Measurements from ENCODE around the gene CDCA7L. TPM values are rescaled to one million over a fixed set of nuclear protein-coding genes. Genes with fewer than 3 reads are reported as not detected.

CDCA7L gene
- total and polyA plus RNA-seq, 2 experiments from 2014 or later, result 26.8 to 61.1 TPM

DNA sequence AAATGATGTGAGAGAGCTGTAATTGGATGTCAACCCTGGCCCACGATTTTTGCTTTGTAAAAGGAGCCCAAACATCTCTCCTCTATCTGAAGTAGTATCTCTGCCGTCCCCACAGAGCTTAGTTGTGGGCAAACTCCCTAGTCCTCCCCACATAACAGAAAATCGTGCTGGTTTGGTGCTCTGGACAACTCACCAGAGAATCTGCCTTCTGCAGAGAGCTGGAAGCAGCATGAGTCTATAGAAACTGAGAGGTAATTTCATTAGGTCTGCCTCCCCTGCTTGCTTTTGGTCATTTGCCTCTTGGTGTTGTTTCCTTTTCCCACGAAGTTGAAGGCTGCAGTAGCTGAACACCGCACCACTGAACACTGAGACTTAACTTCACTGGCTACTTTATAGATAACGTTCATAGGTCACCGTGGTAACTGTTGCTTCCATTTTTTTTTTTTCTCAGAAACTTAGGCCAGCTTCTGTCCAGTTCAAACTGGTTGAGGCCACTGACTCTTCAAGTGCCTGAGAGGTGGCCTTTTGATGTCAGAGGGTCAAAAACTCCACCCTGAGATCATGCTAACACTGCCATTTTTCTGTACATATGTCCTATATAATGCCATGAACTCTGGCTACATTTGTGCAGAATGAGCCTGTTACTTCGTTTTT is 3.3 kb upstream of the CDCA7L start:
- TF ChIP-seq, protein P1, sequence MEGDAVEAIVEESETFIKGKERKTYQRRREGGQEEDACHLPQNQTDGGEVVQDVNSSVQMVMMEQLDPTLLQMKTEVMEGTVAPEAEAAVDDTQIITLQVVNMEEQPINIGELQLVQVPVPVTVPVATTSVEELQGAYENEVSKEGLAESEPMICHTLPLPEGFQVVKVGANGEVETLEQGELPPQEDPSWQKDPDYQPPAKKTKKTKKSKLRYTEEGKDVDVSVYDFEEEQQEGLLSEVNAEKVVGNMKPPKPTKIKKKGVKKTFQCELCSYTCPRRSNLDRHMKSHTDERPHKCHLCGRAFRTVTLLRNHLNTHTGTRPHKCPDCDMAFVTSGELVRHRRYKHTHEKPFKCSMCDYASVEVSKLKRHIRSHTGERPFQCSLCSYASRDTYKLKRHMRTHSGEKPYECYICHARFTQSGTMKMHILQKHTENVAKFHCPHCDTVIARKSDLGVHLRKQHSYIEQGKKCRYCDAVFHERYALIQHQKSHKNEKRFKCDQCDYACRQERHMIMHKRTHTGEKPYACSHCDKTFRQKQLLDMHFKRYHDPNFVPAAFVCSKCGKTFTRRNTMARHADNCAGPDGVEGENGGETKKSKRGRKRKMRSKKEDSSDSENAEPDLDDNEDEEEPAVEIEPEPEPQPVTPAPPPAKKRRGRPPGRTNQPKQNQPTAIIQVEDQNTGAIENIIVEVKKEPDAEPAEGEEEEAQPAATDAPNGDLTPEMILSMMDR (IDR thresholded peaks at IDR 0.05; ENCODE audit: low read depth, low read length), result no peak
- DNase-seq (ENCODE audit: low read depth in 1 of 2, low spot score in 1 of 2), result no peak
- Histone ChIP-seq H3K4me1 (ENCODE audit: low read depth) (peaks cover 24% of the 10 kb centered on the region), H3K4me3 (no peak overlapping the region), H3K36me3 (no peaks in the 10 kb centered on the region), H3K9me3 (ENCODE audit: low read depth) (no peaks in the 10 kb centered on the region), H3K27ac (no peak overlapping the region), H3K27me3 (no peaks in the 10 kb centered on the region)

DNA sequence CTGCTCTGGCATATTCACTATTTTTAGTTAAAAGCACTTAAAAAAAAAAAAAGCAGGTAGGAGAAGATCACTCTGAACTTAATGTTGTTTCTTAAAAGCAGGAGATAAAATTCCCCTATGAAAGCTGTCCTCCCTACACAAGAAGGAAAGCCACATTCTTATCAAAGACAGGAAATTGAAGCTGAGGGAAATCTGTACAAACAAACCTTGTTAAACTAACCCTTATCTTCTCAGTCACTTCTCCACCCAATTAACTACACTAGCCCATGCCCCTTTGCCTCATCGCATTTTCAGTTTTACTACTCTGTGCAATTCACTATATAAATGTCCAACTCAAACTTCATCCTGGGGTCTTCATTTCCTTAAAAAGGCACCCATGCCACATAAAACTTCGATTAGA is 2.7 kb upstream of the CDCA7L start:
- peaks cover 22% of the 10 kb centered on the region for H3K4me1 ChIP-seq (ENCODE audit: low read depth)
- no peak for DNase-seq (ENCODE audit: low read depth in 1 of 2, low spot score in 1 of 2)
- no peak overlapping the region for H3K4me3 ChIP-seq
- no peaks in the 10 kb centered on the region for H3K36me3 ChIP-seq
- H3K27me3 ChIP-seq, result no peaks in the 10 kb centered on the region
- TF ChIP-seq, protein P1 (IDR thresholded peaks at IDR 0.05; ENCODE audit: low read depth, low read length), result no peak
- no peaks in the 10 kb centered on the region for H3K9me3 ChIP-seq (ENCODE audit: low read depth)
- H3K27ac ChIP-seq, result no peak overlapping the region

DNA sequence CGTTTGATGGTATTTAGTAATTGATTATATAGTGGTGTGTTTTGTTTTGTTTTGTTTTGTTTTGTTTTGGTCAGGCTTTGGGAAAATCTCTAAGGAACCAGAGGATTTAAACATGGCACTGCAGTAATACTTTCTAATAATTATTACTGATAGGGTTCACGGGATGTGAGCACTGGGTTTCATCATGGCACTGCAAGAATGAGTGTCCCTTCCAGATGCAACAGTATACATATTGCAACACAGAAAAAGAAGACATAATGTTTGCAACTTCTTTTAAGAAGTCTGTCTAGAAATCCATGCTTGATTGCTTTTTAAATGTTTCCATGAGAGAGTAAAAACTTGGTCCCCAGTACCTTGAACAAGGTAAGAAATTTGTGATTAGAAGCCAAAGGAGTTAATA is 2.2 kb upstream of the CDCA7L start:
- Histone ChIP-seq H3K9me3 (ENCODE audit: low read depth) (no peaks in the 10 kb centered on the region), H3K27me3 (no peaks in the 10 kb centered on the region), H3K4me3 (no peak overlapping the region), H3K36me3 (no peaks in the 10 kb centered on the region), H3K4me1 (ENCODE audit: low read depth) (peaks cover 25% of the 10 kb centered on the region), H3K27ac (no peak overlapping the region)
- DNase-seq (ENCODE audit: low read depth in 1 of 2, low spot score in 1 of 2), result peak in 1 of 2 donors; percentile 29
- TF ChIP-seq, protein P1 (IDR thresholded peaks at IDR 0.05; ENCODE audit: low read depth, low read length), result no peak

DNA sequence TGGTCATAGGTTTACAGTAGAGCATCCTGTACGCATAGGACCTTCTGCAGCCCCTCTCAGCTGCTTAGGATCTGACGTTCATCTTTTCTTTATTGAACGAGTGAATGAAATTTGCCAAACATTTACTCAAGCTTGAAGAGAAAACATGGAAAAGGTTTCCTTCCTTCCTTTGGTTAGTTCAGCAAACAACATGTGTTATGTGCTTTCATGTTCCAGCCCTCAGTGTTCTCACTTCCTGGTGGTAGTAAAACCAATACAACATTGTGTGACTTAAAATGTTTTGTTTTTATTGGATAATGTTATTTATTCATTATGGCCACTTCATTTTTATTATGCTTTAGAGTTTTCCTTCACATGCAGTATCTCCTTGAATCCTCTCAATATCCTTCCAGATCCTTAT is 1.4 kb upstream of the CDCA7L start:
- TF ChIP-seq, protein P1 (IDR thresholded peaks at IDR 0.05; ENCODE audit: low read depth, low read length), result no peak
- Histone ChIP-seq H3K36me3 (no peaks in the 10 kb centered on the region), H3K27me3 (no peaks in the 10 kb centered on the region), H3K4me3 (no peak overlapping the region), H3K4me1 (ENCODE audit: low read depth) (peaks cover 34% of the 10 kb centered on the region), H3K27ac (no peak overlapping the region), H3K9me3 (ENCODE audit: low read depth) (no peaks in the 10 kb centered on the region)
- DNase-seq (ENCODE audit: low read depth in 1 of 2, low spot score in 1 of 2), result no peak

DNA sequence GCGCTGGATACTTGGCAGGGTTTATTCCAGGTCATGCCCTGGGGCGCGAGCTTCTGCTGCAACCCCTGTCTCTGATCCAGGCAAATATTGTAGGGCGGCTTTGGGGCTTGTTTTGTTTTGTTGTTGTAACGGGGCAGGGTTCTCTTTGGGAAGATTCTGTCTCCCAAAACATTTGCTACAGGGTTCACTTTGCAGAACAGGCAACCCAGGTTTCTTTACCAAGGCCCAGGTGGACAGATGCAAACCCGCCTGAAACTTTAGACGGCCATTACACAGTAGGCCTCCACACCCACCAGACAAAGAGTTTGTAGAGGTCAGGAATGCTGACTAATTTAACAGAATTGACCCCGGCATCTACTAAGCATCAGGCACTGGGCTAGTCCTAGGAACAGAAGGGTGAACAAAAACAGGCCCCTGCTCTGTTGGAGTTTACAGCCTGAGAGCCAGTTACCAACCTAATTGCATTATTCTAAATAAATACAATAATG is 567 bp upstream of the CDCA7L start:
- H3K36me3 ChIP-seq, result no peaks in the 10 kb centered on the region
- H3K4me1 ChIP-seq (ENCODE audit: low read depth), result peaks cover 42% of the 10 kb centered on the region
- no peak overlapping the region for H3K4me3 ChIP-seq
- no peak overlapping the region for H3K27ac ChIP-seq
- DNase-seq (ENCODE audit: low read depth in 1 of 2, low spot score in 1 of 2), result no peak
- H3K9me3 ChIP-seq (ENCODE audit: low read depth), result no peaks in the 10 kb centered on the region
- TF ChIP-seq, protein P1 (IDR thresholded peaks at IDR 0.05; ENCODE audit: low read depth, low read length), result no peak
- H3K27me3 ChIP-seq, result no peaks in the 10 kb centered on the region

Data from cardiac muscle cell (in vitro differentiated cells and primary cell).